Colon (tissue), 2 donors: Measurements from ENCODE around the gene B3GNT7.

Experiments
- FAIRE-seq: peaks from 2 replicates; lab custom pipeline; 2012; peaks lifted over from hg19 to GRCh38; lab: Jason Lieb, UNC
- donor health status: control.
- donor health status: control.

The B3GNT7 gene

GRCh38 chr2:231384109-231384435 is 11.4 kb upstream of the B3GNT7 start:
- FAIRE-seq = no peak

DNA sequence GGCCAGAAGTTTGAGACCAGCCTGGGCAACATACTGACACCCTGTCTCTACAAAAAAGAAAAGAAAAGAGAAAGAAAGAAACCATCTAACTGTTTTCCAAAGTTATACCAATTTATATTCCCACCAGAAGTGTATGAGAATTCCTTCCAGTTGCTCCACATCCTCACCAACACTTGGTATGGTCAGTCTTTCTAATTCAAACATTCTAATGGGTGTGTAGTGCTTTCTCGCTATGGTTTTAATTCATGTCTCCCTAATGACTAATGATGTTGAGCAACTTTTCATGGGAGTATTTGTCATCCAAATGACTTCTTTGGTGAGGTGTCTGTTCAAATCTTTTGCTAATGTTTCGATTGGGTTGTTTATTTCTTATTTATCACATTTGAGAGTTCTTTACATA is 10.5 kb upstream of the B3GNT7 start:
- FAIRE-seq = no peak

DNA sequence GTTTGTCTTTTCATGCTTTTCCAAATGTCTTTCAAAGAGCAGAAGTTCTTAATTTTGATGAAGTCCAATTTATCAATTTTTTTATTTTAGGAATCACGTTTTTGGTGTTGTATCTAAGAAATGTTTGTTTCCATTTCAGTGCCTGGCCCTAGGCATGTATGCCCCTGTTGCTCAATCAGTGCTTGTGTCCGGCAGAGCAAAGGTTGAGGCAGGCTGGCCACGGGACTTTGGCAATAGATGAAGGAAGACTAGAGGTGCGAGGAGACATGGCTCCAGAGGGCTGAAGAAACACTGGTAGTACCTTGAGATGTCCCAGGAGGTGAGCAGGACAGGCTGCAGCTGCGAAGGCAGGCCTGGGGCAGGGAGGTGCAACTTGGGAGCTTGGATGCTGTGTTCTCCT is 10.1 kb upstream of the B3GNT7 start:
- FAIRE-seq = no peak

GRCh38 chr2:231386446-231386845 is 9.1 kb upstream of the B3GNT7 start:
- FAIRE-seq = no peak

GRCh38 chr2:231387904-231388724 is 7.4 kb upstream of the B3GNT7 start:
- no peak for FAIRE-seq

DNA sequence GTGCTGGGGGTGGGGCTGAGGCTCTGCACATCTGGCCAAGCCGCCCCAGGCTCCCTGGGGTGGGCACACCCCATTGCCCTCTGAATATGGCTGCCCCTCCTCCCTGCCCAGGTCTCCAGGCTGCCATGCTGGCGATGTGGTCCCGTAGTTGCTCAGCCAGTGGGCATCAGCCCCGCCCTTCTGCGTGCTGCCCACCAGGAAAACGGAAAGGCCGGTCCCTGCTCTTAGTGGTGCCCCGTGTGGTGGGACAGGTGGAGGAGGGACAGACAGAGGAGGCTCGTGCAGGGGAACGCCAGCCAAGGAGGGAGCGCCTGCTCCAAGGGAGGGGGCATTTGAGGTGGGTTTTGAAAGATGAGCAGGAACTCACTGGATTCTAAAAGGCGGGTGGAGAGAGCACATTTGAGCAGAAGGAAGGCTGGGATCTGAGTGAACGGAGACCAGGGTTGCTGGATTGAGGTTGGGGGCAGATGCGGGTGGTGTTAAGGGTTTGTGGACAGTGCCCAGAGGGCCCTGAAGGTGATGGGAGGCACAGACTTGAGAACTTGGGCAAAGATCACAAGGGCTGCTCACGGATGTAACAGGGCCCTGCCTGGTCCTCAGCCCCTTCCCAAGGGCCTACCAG is 6.7 kb upstream of the B3GNT7 start:
- no peak for FAIRE-seq

GRCh38 chr2:231390667-231391066 is 4.8 kb upstream of the B3GNT7 start:
- FAIRE-seq = no peak

DNA sequence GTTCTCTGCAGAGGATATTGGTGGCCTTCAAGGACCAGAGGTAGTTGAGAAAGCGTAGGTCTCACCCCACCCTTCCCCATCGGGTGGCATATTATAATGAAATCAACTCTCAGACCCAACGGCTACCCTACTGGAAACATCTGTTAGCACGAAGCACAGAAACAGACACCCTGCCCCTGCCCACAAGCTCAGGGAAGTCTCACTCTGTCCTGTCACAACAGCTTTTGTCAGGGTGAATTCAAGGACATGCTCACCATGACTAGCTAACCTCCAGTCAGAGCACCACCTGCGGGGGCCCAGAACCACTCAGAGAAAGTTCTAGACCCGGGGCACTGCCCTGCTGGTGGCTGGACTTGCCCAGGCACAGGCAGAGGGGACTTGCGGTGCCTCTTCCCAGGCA is 3.5 kb upstream of the B3GNT7 start:
- no peak for FAIRE-seq

DNA sequence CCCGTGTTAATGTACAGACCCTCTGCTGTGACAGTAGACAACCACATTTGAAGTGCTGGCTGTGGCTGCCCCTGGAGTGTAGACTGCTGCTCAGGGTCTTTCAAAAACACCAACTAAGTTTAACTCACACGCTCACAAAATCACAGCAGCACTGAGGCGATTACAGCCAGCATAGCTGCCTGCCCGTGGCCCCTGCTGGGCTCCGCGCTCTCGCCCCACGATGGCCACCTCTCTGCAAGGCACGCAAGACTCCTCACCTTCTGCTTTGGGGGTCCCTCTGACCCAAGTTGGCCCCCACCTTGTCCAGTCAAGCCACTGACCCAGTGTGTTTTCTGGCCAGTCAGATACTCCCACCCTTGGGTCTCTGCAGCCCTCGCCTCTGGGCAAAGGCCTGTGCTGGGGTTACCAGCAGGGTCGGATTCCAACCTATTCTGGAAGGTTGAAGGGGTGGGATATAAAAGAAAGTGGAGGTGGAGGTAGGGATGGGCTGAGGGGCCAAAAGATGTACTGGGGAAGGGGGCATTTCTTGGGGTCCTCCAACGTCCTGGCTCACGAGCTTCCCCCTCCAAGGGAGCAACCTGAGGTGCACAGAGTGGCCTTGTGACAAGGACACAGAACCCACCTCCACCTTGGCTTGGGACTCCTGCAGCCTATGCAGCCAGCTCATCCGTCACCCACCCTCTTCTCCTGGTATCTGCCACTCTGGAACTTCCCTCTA is 2.9 kb upstream of the B3GNT7 start:
- no peak for FAIRE-seq

DNA sequence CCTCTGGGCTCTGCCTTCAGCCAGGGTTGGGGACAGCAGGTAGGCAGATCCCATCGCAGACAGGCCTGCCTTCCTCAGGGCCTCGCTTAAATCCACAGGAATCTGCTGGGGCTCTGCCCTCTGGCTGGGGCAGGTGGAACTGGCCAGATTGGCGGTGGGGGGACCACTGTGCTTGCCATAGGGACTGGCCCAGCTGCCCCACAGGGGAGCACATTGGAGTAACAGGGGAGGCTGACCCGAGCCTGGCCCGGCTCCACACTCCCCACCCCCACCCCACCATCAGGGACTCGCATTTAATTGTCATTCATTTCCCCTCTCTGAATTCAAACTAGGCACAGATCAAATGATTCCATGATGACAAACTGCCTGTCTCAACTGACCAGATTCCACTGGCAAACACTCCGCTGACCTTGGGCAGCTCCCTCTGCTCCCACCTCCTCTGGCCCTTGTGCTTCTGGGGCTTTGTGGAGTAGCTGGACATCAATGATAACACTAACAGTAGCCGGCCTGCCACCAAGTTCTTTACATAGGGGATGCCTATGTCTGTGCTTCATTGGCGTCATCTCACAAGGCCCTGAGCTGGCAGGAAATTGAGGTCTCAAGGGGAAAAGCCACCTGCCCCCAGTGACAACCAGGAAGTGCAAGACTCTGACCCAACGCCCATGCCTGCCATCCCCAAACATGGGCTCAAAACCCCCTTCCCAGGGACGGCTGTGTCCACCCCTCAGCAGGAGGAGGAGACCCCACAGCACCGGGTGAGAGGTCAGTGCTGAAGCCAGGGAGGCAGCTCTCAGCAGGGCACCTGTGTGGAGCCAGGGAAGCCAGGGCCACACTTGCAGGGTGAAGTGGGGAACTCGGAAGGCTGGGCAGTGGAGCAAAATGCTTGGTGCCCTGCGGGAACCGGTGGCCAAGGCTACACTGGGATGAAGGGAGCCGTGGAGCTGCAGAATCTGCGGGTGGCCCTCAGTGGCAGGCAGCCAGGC is 2.1 kb upstream of the B3GNT7 start:
- no peak for FAIRE-seq

GRCh38 chr2:231394211-231395141 is 1.0 kb upstream of the B3GNT7 start:
- no peak for FAIRE-seq

DNA sequence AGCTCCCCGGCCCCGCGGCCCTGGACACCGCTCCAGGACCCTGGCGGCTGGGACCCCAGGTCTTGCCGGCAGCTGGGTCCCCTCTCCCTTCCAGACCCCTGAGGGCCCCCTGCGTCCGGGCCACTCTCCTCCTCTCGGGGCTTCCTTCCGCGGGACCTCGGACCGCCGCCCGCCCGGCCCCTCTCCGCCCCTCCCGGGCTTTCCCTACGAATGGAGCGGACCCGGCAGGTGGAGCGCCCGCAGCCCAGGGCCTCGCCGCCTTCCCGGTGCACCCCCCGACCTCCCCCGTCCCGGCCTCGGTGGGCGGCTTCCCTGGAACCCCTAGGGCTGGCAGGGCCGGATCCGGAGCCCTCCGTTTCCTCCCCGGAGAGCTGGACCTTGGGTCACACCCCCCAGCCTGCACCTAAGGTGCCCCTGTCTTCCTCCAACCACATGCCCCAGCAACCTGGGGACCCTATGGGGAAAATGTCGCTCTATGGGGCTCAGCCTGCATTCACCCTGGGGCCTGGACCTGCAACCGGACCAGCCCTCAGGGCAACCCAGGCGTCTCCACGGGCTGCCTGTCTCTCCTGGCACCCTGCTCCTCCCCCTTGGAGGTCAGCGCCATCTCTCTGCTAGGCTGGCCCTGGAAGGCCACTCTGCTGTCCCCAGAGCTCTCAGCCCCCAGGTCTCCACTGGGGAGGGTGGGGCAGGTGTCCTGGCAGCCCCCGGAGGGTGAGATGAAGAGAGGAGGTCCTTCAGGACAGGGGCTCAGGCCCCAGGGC is 730 bp downstream of the B3GNT7 start:
- no peak for FAIRE-seq

DNA sequence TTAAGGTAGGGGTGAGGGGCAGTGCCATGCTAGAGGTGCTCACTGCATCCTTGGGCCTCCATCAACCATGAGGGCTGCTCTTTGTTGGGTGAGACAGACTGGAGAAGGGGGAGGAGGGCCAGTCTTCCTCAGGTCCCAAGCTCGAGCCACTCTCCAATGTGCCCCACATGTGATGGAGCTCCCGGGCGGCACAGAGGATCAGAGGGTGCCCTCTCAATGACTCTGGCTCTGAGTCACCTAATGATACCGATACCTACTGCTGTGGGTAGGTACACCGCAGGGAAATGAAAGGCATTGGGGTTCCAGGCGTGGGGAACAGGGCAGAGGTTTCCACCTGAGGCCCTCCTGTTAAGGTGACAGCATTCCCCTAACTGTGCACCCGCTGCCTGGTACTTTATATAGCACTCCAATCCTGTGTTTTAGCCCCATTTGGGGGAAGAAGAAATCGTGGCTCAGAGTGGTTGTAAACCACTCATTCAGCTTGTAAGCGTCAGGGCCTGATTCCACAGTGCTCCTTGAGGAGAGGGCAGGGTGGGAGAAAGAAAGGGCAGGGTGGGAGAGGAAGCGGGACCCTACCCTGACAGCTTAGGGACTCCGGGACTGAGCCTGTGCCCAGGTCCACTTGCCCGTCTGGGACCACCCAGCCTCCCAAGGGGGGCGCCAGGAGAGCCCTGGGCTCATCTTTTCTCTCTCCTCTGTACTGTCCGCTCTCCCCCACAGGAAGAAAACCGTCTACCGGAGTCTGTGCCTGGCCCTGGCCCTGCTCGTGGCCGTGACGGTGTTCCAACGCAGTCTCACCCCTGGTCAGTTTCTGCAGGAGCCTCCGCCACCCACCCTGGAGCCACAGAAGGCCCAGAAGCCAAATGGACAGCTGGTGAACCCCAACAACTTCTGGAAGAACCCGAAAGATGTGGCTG is 1.8 kb downstream of the B3GNT7 start:
- FAIRE-seq = no peak

DNA sequence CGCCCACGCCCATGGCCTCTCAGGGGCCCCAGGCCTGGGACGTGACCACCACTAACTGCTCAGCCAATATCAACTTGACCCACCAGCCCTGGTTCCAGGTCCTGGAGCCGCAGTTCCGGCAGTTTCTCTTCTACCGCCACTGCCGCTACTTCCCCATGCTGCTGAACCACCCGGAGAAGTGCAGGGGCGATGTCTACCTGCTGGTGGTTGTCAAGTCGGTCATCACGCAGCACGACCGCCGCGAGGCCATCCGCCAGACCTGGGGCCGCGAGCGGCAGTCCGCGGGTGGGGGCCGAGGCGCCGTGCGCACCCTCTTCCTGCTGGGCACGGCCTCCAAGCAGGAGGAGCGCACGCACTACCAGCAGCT is 2.4 kb downstream of the B3GNT7 start:
- no peak for FAIRE-seq

DNA sequence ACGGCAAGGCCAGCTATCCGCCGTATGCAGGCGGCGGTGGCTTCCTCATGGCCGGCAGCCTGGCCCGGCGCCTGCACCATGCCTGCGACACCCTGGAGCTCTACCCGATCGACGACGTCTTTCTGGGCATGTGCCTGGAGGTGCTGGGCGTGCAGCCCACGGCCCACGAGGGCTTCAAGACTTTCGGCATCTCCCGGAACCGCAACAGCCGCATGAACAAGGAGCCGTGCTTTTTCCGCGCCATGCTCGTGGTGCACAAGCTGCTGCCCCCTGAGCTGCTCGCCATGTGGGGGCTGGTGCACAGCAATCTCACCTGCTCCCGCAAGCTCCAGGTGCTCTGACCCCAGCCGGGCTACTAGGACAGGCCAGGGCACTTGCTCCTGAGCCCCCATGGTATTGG is 3.1 kb downstream of the B3GNT7 start:
- FAIRE-seq = no peak

- FAIRE-seq = no peak
Measured at GRCh38 chr2:231399046-231399852, 3.7 kb downstream of the B3GNT7 start.

GRCh38 chr2:231399853-231400680 is 4.6 kb downstream of the B3GNT7 start:
- no peak for FAIRE-seq
